Stimulated activated CD8-positive, alpha-beta memory T cell treated with anti-CD3 and anti-CD28 coated beads, Interleukin-4, amount 100 ng/mL, for 48 hours (primary cell): Measurements from ENCODE around the gene MTTP.
A peak's percentile ranks its signal among the peaks of the same experiment; 100 is the strongest.
"Not testable (repeated sequence)": the region's sequence is repeated elsewhere in the genome, so short reads cannot be mapped to it uniquely, and the experiment has no call there.

Experiments used
- DNase-seq: peaks from one replicate; pipeline ENCODE4 v3.0.0-alpha.2; 2020

Gene MTTP

GRCh38 chr4:99574530-99575324 is at the start of gene MTTP:
Gene MTTP (plus strand): TSS chr4:99574824. CDS start chr4:99574910, 86 bp downstream.
- no peak for DNase-seq

DNA sequence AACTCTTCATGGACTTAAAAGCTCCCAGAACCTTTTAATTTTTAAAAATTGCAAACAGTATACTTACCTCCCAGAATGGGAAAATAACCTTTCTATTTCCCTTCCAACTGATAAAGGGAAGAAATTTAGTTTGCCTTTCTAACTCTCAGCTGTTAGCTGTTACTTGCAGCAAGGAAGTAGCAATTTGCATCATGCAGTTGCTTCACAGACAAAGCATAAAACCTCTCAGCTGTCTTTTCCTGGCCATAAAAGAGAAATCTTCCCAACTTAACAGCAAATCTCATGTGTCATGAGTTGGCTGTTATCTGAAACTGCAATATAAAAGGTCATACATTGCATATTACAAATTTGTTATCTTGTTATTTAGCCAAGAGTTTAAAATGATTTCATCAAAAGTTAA is 45.4 kb upstream of the MTTP start:
- no peak for DNase-seq

- no peak for DNase-seq
These were observed 44.7 kb upstream of the MTTP start for GRCh38 chr4:99529956-99530355.

GRCh38 chr4:99534699-99535098 is 39.9 kb upstream of the MTTP start:
- not testable (repeated sequence) for DNase-seq

DNA sequence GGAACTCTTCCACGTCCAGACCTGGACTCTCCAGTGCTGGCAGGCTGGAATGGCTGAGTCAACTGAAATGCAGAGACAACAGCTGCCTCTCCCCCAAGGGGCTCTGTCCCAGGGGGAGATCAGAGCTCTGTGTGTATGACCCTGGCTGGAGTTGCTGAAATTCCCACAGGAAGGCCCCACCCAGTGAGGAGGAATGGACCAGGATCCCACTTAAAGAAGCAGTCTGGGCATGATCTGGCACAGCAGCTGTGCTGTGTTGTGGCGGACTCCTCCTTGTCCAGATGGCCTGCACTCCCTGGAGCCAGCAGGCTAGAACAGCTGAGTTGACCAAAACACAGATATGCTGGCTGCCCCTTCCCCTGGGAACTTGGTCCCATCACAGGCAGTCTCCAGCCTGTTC is 38.4 kb upstream of the MTTP start:
- no peak for DNase-seq

- no peak for DNase-seq
These were observed 37.8 kb upstream of the MTTP start for GRCh38 chr4:99536848-99537247.

- DNase-seq = no peak
These were observed 37.0 kb upstream of the MTTP start for GRCh38 chr4:99537674-99538073.

- no peak for DNase-seq
These were observed 34.2 kb upstream of the MTTP start for GRCh38 chr4:99540277-99540939.

- DNase-seq = no peak
These were observed 21.8 kb upstream of the MTTP start for GRCh38 chr4:99552872-99553271.

DNA sequence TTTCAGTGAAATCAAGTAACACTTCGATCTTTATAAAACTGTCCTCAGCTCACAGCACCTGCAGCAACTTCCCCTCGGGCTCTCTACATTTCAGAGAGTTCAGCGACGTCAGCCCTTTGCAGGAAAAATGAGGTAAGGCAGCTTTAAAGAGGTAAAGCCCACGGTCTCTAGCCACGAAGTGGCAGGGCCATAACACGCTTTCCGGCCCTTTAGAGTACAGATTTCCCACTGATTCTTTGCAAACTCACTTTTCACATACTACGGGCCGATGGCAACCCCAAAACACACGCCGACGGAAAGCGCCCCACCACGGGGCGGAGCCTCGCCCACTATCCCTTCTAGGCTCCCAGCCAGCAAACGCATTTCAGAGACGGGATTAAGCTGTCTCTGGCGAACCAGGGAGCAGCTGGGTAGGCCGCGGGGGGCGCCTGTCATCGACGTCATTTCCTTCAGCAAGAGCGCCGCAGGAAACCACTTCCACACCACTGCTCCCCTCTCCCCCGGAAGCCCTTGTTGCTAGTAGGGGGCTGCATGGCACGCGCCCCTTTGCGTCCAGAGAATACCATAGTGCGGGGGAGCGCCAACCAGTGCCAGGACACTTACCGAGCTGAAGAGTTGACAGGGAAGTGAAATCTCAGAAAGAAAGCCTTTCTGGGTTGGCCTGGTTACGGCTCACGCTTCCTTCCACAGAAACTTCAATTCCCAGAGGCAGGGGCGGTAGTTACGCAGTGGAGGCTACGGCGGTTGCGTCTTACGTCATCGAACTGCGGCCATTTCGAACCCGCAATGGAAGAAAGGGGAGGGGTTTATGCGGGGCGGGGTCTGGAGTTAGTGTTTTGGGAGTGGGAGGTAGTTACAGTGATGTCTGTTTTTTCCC is 11.1 kb upstream of the MTTP start, which contains the start of gene TRMT10A:
Gene TRMT10A, minus strand, starts transcription at position 730 of the 877 bp plus-strand sequence. CDS start 4,701 bp downstream, outside the sequence.
- peak; percentile 96 for DNase-seq

GRCh38 chr4:99564921-99565320 is 9.7 kb upstream of the MTTP start:
- no peak for DNase-seq

DNA sequence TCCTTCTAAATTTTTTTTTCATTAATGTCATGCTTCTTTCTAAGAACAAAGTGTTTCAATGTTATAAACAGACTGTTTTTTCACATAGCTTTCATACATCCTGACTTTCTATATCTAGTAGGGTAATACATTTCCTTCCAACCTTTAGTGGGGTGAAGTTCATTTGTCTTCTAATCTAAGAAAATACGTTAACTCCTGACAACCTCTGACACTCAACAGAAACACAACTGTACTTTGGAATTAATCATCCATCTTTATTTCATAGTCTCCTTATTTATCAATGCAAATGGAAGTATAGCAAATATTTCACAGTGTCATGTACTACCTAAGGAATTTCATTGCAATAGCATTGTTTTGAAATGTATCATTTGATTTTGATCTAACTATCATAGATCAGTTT is 2.7 kb upstream of the MTTP start:
- DNase-seq = no peak

DNA sequence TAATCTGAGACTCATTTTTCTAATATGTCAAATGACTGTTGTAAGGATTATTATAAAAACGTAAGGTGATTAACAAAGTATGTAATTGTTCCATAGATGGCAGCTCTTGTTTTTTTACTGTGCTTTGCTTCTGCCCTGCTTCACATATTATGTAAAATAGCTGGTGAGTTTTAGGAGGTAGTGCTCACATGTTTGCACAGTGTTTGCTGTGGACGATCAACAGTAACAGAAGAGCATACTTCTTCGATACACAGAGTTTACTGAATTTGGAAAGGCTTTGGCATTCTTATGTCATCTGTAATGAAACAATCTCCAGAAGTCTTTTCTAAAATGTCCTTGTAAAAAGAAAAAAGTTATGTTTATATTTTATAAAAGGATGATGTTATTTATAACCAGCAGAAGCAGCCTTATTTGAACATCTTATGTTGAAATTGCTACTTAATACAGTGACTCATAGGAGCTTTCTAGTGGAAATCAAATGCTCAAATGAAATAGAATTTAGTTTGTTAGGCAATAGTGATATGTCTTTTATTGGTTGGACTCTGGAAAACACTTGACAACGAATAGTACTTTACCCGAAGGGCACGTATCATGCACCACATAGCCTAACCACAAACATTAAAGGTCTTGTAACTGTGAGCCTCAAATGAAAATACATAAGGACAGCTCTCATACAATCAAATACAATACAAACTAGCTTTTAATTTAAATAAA is 1.9 kb upstream of the MTTP start:
- DNase-seq = no peak

GRCh38 chr4:99573735-99574368 is 772 bp upstream of the MTTP start:
- DNase-seq = no peak

- DNase-seq = no peak
These were observed 4.1 kb downstream of the MTTP start for GRCh38 chr4:99578714-99579113.

DNA sequence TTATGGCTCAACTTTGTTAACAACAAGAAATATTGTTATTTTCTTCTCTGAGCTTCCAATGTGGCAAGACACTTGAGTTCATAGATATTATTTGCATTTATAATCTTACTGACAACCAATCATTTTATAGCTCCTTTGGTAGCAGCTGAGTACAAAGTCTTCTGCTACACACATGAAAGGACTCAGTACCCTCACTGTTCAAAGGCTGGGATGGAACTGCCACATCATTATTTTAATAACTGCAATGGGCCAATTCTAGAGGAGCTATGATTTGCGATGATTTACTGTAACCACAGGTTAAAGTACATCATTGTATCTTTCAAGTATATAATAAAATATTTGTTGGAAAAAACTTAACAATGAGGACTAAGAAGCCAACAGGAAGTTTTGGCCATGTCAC is 10.9 kb downstream of the MTTP start:
- DNase-seq = no peak

DNA sequence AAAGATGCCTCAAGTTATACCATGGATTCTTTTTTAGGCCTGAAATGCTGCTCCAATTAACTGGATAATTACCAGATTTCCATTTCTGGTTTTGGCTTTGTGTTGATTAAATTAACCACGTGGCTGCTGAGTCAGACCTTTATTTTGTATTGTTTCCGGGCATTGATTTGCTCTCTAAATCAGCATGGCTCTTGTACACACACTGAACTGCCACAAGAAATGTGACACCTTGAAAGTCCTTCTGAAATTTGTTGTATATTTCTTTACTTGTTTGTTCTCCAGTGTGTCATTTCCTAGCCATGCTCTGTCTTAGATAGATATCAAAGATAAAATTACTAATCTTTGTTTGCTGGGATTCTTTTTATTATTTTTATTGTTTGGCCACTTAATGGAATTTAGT is 11.7 kb downstream of the MTTP start:
- DNase-seq = no peak

- DNase-seq = no peak
These were observed 12.2 kb downstream of the MTTP start for GRCh38 chr4:99586797-99587196.

GRCh38 chr4:99587309-99587708 is 12.7 kb downstream of the MTTP start:
- DNase-seq = no peak

- DNase-seq = no peak
These were observed 13.2 kb downstream of the MTTP start for GRCh38 chr4:99587803-99588202.

DNA sequence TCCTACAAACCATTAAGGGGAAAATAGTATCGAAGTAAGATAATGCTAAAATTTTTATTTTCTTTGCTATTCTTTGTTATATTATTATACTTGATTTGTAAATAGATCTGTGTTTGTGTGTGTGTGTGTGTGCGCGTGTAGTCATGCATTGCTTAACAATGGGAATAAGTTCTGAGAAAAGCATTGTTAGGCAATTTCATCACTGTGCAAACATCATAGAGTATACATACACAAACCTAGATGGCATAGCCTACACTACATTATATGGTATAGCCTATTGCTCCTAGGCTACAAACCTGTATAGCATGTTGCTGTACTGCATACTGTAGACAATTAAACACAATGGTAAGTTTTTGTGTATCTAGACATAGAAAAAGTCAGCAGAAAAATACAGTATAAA is 17.1 kb downstream of the MTTP start:
- no peak for DNase-seq
